ENCODE data around the gene ACSF3. TPM values are rescaled to one million over a fixed set of nuclear protein-coding genes. Genes with fewer than 3 reads are reported as not detected.

The ACSF3 gene
- total and polyA plus RNA-seq, 2 of the 4 experiments (the other 2 are of a cell fraction): 9.5 to 14.2 TPM

DNA sequence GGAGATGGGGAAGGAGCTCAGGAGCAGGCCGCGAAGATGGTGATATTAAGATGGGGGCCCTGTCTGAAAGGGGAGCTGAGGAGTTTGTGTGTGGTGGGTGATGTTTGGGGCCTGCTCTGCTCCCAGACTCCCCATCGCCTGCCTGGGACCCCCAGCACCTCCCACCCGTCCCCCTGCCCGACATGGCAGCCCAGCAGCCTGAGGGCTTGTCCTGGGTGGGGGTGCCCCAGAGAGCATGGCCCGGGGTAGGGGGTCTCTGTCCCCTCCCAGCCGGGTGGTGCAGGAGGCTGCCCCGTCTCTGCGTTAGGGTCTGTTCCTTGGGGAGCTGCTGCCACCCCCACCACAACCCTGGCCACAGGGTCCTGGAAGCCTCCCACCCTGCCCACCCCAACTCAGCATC, 83.1 kb downstream of the ACSF3 start:
- no peak overlapping the region for H3K18ac ChIP-seq (ENCODE audit: low read depth, low read length)
- dilution Hi-C loops (cut with HindIII; ENCODE audit: low sequenced_read_pairs, unreplicated experiment): no loop called here
- no peak overlapping the region for H4K8ac ChIP-seq (ENCODE audit: low read depth in 2 of 2, low read length in 2 of 2)
- TF ChIP-seq, protein P1, sequence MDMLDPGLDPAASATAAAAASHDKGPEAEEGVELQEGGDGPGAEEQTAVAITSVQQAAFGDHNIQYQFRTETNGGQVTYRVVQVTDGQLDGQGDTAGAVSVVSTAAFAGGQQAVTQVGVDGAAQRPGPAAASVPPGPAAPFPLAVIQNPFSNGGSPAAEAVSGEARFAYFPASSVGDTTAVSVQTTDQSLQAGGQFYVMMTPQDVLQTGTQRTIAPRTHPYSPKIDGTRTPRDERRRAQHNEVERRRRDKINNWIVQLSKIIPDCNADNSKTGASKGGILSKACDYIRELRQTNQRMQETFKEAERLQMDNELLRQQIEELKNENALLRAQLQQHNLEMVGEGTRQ (IDR thresholded peaks at IDR 0.05; ENCODE audit: low read depth, low read length): no peak
- TF ChIP-seq MAZ (IDR thresholded peaks at IDR 0.05; ENCODE audit: borderline replicate concordance, low read depth, low read length): no peak
- TF ChIP-seq, protein P2, sequence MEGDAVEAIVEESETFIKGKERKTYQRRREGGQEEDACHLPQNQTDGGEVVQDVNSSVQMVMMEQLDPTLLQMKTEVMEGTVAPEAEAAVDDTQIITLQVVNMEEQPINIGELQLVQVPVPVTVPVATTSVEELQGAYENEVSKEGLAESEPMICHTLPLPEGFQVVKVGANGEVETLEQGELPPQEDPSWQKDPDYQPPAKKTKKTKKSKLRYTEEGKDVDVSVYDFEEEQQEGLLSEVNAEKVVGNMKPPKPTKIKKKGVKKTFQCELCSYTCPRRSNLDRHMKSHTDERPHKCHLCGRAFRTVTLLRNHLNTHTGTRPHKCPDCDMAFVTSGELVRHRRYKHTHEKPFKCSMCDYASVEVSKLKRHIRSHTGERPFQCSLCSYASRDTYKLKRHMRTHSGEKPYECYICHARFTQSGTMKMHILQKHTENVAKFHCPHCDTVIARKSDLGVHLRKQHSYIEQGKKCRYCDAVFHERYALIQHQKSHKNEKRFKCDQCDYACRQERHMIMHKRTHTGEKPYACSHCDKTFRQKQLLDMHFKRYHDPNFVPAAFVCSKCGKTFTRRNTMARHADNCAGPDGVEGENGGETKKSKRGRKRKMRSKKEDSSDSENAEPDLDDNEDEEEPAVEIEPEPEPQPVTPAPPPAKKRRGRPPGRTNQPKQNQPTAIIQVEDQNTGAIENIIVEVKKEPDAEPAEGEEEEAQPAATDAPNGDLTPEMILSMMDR (conservative IDR thresholded peaks at IDR 0.05; ENCODE audit: low read depth, low read length): no peak
- TF ChIP-seq, protein P3, sequence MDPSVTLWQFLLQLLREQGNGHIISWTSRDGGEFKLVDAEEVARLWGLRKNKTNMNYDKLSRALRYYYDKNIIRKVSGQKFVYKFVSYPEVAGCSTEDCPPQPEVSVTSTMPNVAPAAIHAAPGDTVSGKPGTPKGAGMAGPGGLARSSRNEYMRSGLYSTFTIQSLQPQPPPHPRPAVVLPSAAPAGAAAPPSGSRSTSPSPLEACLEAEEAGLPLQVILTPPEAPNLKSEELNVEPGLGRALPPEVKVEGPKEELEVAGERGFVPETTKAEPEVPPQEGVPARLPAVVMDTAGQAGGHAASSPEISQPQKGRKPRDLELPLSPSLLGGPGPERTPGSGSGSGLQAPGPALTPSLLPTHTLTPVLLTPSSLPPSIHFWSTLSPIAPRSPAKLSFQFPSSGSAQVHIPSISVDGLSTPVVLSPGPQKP (IDR thresholded peaks at IDR 0.05; ENCODE audit: borderline replicate concordance, low read depth, low read length): no peak
- TF ChIP-seq POLR2A (IDR thresholded peaks at IDR 0.05; ENCODE audit: low read depth, low read length): no peak
- TF ChIP-seq NFE2L2 (IDR thresholded peaks at IDR 0.05; ENCODE audit: low read depth, low read length): no peak
- no peak for TF ChIP-seq CHD1 (IDR thresholded peaks at IDR 0.05; ENCODE audit: low read depth, low read length)
- TF ChIP-seq RAD21 (IDR thresholded peaks at IDR 0.05; ENCODE audit: low read length): no peak
- no peak for TF ChIP-seq CEBPB (IDR thresholded peaks at IDR 0.05; ENCODE audit: low read depth, low read length)
- no peak for TF ChIP-seq BHLHE40 (IDR thresholded peaks at IDR 0.05; ENCODE audit: low read depth, low read length)
- no peak for TF ChIP-seq RFX5 (IDR thresholded peaks at IDR 0.05; ENCODE audit: low read depth, low read length)
- TF ChIP-seq MAFK (IDR thresholded peaks at IDR 0.05; ENCODE audit: low read depth, low read length): no peak
- TF ChIP-seq MXI1 (IDR thresholded peaks at IDR 0.05; ENCODE audit: borderline replicate concordance, low read depth, low read length): no peak
- no peak for TF ChIP-seq FOS (IDR thresholded peaks at IDR 0.05; ENCODE audit: low read depth, low read length)
- no peak for TF ChIP-seq RCOR1 (IDR thresholded peaks at IDR 0.05; ENCODE audit: insufficient replicate concordance, low read length)
- TF ChIP-seq SMC3 (IDR thresholded peaks at IDR 0.05; ENCODE audit: low read depth, low read length): no peak
- H3K23ac ChIP-seq (ENCODE audit: low read depth, low read length): no peak overlapping the region
- intact Hi-C loops (cut with micrococcal nuclease): no loop called here
- H3K27ac ChIP-seq (ENCODE audit: insufficient read depth, low read length): no peak overlapping the region
- H3K4me1 ChIP-seq (ENCODE audit: control insufficient read depth, insufficient read depth, low read length): no peaks in the 10 kb centered on the region
- H2BK20ac ChIP-seq (ENCODE audit: low read depth, low read length): no peak overlapping the region
- no peak overlapping the region for H3K9ac ChIP-seq (ENCODE audit: low read depth, low read length)
- H2BK15ac ChIP-seq (ENCODE audit: low read depth, low read length): no peak overlapping the region
- no peaks in the 10 kb centered on the region for H3K9me3 ChIP-seq (ENCODE audit: control insufficient read depth, insufficient read depth, low read length)
- no peak for ATAC-seq (ENCODE audit: low read depth)
- no peaks in the 10 kb centered on the region for H3K36me3 ChIP-seq (ENCODE audit: control insufficient read depth, insufficient read depth, low read length)
- no peak overlapping the region for H3K14ac ChIP-seq (replicated peaks; ENCODE audit: low read depth, low read length)
- BruUV-seq (replicated peaks): no TSS peak
- no peaks in the 10 kb centered on the region for H3K79me1 ChIP-seq (ENCODE audit: low read depth in 1 of 2, low read length in 2 of 2)
- ChIA-PET CTCF (no interaction called here), POLR2A (ENCODE audit: unreplicated experiment) (no interaction called here)
- no peak overlapping the region for H3K56ac ChIP-seq (ENCODE audit: extremely low read depth, insufficient read depth, low read length)
- no peak overlapping the region for H3K4ac ChIP-seq (ENCODE audit: low read depth, low read length)
- H3K27me3 ChIP-seq (ENCODE audit: control insufficient read depth, insufficient read depth, low read length): peaks cover 52% of the 10 kb centered on the region
- no peak overlapping the region for H3K4me2 ChIP-seq (ENCODE audit: low read depth, low read length)
- in situ Hi-C loops (cut with MboI; ENCODE audit: low sequenced_read_pairs): no loop called here
- no CpG with 5 or more reads among the region's 9 CpGs for WGBS, 2 experiments (ENCODE audit: extremely low coverage in 2 of 2, insufficient read length in 1 of 2)
- H4K5ac ChIP-seq (ENCODE audit: low read depth, low read length): no peak overlapping the region
- H2AFZ ChIP-seq (replicated peaks; ENCODE audit: low read length, poor library complexity): no peak overlapping the region
- H2AK9ac ChIP-seq (replicated peaks; ENCODE audit: low read depth, low read length, poor library complexity): no peak overlapping the region
- H2BK5ac ChIP-seq (ENCODE audit: low read depth, low read length, poor library complexity, severe bottlenecking): no peak overlapping the region
- no peak overlapping the region for H2AK5ac ChIP-seq (ENCODE audit: low read depth, low read length)
- H3K9me1 ChIP-seq (ENCODE audit: insufficient read depth, low read length): no peaks in the 10 kb centered on the region
- H4K20me1 ChIP-seq (ENCODE audit: insufficient read depth, low read length): no peaks in the 10 kb centered on the region; the same call in 1 of the 2 replicates
- H4K91ac ChIP-seq (ENCODE audit: insufficient read depth, low read depth, low read length): no peak overlapping the region
- DNase-seq: no peak
- H2BK120ac ChIP-seq (ENCODE audit: low read depth, low read length): no peak overlapping the region
- no peak overlapping the region for H3K4me3 ChIP-seq (ENCODE audit: insufficient read depth, low read depth, low read length)
